K562 (cell line): Measurements from ENCODE around the gene SPAG4.

Experiments used
- CTBP1 ChIP-seq: fragments of 450-650 bp; IDR thresholded peaks from 2 replicates; pipeline ENCODE4 v1.6.1; 2016; ENCODE audit warnings: borderline replicate concordance
- ZC3H8 ChIP-seq: fragments of 450-650 bp; IDR thresholded peaks from 2 replicates; pipeline ENCODE4 v1.6.1; 2017

DNA sequence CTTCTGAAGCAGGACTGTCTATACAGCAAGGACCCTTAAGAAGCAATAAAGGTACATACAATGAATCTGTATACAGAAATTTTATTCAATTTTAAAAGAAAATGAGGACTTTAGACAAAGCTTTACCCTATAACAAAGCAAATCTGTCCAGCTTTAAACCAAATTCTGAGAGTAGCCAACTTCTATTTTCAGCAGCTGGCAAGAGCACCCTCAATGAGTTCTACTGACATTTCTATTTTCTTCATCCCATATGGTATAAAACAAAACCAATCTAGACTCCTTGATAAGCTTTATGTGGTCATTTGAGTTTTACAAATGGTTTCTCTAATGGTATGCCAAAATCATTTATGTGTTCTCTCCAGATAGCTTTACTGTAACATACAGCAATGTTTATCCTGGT is 36.3 kb downstream of the SPAG4 start:
- TF ChIP-seq ZC3H8 (no peak), CTBP1 (no peak)
